ENCODE measurements around the gene DRC7. TPM values are rescaled to one million over a fixed set of nuclear protein-coding genes. Genes with fewer than 3 reads are reported as not detected.

DRC7 gene
- total RNA-seq, 1 experiment from 2014 or later = not detected

DNA sequence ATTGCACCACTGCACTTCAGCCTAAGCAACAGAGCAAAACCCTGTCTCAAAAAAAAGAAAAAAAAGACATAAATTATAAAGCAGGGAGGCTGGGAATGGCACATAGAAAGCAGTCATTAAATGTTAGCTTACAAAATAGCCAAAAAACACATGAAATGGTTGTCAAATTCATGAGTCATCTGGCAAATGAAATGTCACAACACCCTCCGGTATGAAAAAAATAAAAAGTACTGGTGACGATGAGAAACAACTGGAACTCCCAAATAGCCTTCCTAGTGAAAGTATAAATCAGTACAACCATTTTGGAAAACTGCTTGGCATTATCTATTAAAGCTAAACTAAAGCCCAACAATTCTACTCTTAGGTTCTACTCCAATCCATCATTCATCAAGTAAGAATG lies 37.4 kb downstream of the DRC7 start (continued):
- no peak for TF ChIP-seq ZNF121 (CRISPR knock-in tag; IDR thresholded peaks at IDR 0.05)

DNA sequence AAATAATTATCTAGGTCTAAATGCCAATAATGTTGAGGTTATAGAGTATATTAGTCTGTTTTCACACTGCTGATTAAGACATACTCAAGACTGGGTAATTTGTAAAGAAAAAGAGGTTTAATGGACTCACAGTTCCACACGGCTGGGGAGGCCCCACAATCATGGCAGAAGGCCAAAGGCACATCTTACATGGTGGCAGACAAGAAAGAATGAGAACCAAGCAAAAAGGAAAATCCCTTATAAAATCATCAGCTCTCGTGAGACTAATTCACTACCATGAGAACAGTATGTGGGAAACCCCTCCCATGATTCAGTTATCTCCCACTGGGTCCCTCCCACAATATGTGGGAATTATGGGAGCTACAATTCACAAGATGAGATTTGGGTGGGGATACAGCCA lies 38.1 kb downstream of the DRC7 start:
- no peak overlapping the region for H3K4me3 Mint-ChIP-seq
- H3K4me1 Mint-ChIP-seq = peaks cover 16% of the 10 kb centered on the region
- H3K27ac Mint-ChIP-seq = no peak overlapping the region
- H3K36me3 Mint-ChIP-seq = no peaks in the 10 kb centered on the region
- DNase-seq (ENCODE audit: low spot score) = no peak
- no peaks in the 10 kb centered on the region; the same call in 1 of the 2 replicates for H3K9me3 Mint-ChIP-seq
- peaks cover 3% of the 10 kb centered on the region; the same call in 1 of the 2 replicates for H3K27me3 Mint-ChIP-seq (ENCODE audit: low read depth)
- ATAC-seq = no peak
- ChIA-PET POLR2A (no interaction called here), CTCF (no interaction called here)
- TF ChIP-seq, protein P1, sequence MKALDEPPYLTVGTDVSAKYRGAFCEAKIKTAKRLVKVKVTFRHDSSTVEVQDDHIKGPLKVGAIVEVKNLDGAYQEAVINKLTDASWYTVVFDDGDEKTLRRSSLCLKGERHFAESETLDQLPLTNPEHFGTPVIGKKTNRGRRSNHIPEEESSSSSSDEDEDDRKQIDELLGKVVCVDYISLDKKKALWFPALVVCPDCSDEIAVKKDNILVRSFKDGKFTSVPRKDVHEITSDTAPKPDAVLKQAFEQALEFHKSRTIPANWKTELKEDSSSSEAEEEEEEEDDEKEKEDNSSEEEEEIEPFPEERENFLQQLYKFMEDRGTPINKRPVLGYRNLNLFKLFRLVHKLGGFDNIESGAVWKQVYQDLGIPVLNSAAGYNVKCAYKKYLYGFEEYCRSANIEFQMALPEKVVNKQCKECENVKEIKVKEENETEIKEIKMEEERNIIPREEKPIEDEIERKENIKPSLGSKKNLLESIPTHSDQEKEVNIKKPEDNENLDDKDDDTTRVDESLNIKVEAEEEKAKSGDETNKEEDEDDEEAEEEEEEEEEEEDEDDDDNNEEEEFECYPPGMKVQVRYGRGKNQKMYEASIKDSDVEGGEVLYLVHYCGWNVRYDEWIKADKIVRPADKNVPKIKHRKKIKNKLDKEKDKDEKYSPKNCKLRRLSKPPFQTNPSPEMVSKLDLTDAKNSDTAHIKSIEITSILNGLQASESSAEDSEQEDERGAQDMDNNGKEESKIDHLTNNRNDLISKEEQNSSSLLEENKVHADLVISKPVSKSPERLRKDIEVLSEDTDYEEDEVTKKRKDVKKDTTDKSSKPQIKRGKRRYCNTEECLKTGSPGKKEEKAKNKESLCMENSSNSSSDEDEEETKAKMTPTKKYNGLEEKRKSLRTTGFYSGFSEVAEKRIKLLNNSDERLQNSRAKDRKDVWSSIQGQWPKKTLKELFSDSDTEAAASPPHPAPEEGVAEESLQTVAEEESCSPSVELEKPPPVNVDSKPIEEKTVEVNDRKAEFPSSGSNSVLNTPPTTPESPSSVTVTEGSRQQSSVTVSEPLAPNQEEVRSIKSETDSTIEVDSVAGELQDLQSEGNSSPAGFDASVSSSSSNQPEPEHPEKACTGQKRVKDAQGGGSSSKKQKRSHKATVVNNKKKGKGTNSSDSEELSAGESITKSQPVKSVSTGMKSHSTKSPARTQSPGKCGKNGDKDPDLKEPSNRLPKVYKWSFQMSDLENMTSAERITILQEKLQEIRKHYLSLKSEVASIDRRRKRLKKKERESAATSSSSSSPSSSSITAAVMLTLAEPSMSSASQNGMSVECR (CRISPR knock-in tag; IDR thresholded peaks at IDR 0.05; ENCODE audit: borderline replicate concordance) = no peak
- TF ChIP-seq, protein P2, sequence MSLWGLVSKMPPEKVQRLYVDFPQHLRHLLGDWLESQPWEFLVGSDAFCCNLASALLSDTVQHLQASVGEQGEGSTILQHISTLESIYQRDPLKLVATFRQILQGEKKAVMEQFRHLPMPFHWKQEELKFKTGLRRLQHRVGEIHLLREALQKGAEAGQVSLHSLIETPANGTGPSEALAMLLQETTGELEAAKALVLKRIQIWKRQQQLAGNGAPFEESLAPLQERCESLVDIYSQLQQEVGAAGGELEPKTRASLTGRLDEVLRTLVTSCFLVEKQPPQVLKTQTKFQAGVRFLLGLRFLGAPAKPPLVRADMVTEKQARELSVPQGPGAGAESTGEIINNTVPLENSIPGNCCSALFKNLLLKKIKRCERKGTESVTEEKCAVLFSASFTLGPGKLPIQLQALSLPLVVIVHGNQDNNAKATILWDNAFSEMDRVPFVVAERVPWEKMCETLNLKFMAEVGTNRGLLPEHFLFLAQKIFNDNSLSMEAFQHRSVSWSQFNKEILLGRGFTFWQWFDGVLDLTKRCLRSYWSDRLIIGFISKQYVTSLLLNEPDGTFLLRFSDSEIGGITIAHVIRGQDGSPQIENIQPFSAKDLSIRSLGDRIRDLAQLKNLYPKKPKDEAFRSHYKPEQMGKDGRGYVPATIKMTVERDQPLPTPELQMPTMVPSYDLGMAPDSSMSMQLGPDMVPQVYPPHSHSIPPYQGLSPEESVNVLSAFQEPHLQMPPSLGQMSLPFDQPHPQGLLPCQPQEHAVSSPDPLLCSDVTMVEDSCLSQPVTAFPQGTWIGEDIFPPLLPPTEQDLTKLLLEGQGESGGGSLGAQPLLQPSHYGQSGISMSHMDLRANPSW (CRISPR knock-in tag; conservative IDR thresholded peaks at IDR 0.05; ENCODE audit: low read depth) = no peak
- TF ChIP-seq ELF4 (CRISPR knock-in tag; IDR thresholded peaks at IDR 0.05; ENCODE audit: low read depth) (no peak), CREM (CRISPR knock-in tag; IDR thresholded peaks at IDR 0.05) (no peak), ZNF138 (CRISPR knock-in tag; conservative IDR thresholded peaks at IDR 0.05) (no peak), FOXP1 (CRISPR knock-in tag; IDR thresholded peaks at IDR 0.05; ENCODE audit: borderline replicate concordance) (no peak), KAT7 (CRISPR knock-in tag; IDR thresholded peaks at IDR 0.05; ENCODE audit: borderline replicate concordance) (no peak), JUN (CRISPR knock-in tag; IDR thresholded peaks at IDR 0.05) (no peak)
- TF ChIP-seq, protein P3, sequence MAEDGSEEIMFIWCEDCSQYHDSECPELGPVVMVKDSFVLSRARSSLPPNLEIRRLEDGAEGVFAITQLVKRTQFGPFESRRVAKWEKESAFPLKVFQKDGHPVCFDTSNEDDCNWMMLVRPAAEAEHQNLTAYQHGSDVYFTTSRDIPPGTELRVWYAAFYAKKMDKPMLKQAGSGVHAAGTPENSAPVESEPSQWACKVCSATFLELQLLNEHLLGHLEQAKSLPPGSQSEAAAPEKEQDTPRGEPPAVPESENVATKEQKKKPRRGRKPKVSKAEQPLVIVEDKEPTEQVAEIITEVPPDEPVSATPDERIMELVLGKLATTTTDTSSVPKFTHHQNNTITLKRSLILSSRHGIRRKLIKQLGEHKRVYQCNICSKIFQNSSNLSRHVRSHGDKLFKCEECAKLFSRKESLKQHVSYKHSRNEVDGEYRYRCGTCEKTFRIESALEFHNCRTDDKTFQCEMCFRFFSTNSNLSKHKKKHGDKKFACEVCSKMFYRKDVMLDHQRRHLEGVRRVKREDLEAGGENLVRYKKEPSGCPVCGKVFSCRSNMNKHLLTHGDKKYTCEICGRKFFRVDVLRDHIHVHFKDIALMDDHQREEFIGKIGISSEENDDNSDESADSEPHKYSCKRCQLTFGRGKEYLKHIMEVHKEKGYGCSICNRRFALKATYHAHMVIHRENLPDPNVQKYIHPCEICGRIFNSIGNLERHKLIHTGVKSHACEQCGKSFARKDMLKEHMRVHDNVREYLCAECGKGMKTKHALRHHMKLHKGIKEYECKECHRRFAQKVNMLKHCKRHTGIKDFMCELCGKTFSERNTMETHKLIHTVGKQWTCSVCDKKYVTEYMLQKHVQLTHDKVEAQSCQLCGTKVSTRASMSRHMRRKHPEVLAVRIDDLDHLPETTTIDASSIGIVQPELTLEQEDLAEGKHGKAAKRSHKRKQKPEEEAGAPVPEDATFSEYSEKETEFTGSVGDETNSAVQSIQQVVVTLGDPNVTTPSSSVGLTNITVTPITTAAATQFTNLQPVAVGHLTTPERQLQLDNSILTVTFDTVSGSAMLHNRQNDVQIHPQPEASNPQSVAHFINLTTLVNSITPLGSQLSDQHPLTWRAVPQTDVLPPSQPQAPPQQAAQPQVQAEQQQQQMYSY (CRISPR knock-in tag; IDR thresholded peaks at IDR 0.05) = no peak
- TF ChIP-seq, protein P4, sequence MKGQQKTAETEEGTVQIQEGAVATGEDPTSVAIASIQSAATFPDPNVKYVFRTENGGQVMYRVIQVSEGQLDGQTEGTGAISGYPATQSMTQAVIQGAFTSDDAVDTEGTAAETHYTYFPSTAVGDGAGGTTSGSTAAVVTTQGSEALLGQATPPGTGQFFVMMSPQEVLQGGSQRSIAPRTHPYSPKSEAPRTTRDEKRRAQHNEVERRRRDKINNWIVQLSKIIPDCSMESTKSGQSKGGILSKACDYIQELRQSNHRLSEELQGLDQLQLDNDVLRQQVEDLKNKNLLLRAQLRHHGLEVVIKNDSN (CRISPR knock-in tag; IDR thresholded peaks at IDR 0.05) = no peak
- TF ChIP-seq, protein P5, sequence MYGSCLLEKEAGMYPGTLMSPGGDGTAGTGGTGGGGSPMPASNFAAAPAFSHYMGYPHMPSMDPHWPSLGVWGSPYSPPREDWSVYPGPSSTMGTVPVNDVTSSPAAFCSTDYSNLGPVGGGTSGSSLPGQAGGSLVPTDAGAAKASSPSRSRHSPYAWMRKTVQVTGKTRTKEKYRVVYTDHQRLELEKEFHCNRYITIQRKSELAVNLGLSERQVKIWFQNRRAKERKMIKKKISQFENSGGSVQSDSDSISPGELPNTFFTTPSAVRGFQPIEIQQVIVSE (CRISPR knock-in tag; IDR thresholded peaks at IDR 0.05; ENCODE audit: borderline replicate concordance) = no peak
- TF ChIP-seq, protein P6, sequence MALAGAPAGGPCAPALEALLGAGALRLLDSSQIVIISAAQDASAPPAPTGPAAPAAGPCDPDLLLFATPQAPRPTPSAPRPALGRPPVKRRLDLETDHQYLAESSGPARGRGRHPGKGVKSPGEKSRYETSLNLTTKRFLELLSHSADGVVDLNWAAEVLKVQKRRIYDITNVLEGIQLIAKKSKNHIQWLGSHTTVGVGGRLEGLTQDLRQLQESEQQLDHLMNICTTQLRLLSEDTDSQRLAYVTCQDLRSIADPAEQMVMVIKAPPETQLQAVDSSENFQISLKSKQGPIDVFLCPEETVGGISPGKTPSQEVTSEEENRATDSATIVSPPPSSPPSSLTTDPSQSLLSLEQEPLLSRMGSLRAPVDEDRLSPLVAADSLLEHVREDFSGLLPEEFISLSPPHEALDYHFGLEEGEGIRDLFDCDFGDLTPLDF (CRISPR knock-in tag; IDR thresholded peaks at IDR 0.05) = no peak
- TF ChIP-seq, protein P7, sequence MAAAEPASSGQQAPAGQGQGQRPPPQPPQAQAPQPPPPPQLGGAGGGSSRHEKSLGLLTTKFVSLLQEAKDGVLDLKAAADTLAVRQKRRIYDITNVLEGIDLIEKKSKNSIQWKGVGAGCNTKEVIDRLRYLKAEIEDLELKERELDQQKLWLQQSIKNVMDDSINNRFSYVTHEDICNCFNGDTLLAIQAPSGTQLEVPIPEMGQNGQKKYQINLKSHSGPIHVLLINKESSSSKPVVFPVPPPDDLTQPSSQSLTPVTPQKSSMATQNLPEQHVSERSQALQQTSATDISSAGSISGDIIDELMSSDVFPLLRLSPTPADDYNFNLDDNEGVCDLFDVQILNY (CRISPR knock-in tag; IDR thresholded peaks at IDR 0.05) = no peak

Data from WTC11 (cell line).